K562 (cell line): Measurements from ENCODE around the gene IL4R. TPM values are rescaled to one million over a fixed set of nuclear protein-coding genes. Genes with fewer than 3 reads are reported as not detected.

Source experiments
- ATAC-seq: fragments of 200-7000 bp; cut with Tn5 transposase; 3 replicates; pipeline ENCODE4 v1.9.1; 2020; ENCODE audit warnings: moderate library complexity
- BruUV-seq: library from RNA; stranded (reverse); fragments of 400-500 nt; replicated peaks from 2 replicates; lab custom pipeline; 2021; lab: Mats Ljungman, UMichigan
- CTCF ChIA-PET: fragments of 300-600 bp; formaldehyde crosslinking; extraction: SDS; loops from one replicate; lab custom pipeline; 2021; ENCODE audit warnings: low intra/inter-chr PET ratio; lab: Yijun Ruan, JAX
- POLR2A ChIA-PET: fragments of 300-600, 350-650 bp; sonication (Branson Sonifier 250); formaldehyde crosslinking; extraction: SDS; loops from one replicate; lab custom pipeline; 2021; ENCODE audit warnings: antibody characterized with exemption, inconsistent platforms; lab: Yijun Ruan, JAX
- DNase-seq, 4 experiments: peaks; one replicate each; pipeline versions ENCODE4 v3.0.0 to v3.0.0-alpha.2; 2011 to 2018; ENCODE audit warnings: low spot score in 3 of 4, mixed read lengths in 3 of 4; ENCODE audit errors: extremely low read depth in 1 of 4
- FAIRE-seq: peaks from 2 replicates; lab custom pipeline; 2011; peaks lifted over from hg19 to GRCh38; lab: Jason Lieb, UNC
- H2AFZ ChIP-seq: 2 replicates; pipeline ENCODE4 v1.6.0; 2011; ENCODE audit warnings: low read depth, low read length, control low read depth, inconsistent platforms
- H3K27ac ChIP-seq: fragments of 200-600 bp; 3 replicates; pipeline ENCODE4 v1.8.0; 2011; ENCODE audit warnings: low read depth, mild to moderate bottlenecking, control low read depth, inconsistent platforms, low read length, moderate library complexity, mixed read lengths; ENCODE audit errors: extremely low read depth
- H3K27me3 ChIP-seq, 2 experiments: fragments of 300-600 bp in 1 of 2; 2 replicates in 1 of 2; 3 replicates in 1 of 2; pipeline versions ENCODE4 v1.6.0 to v1.8.0; 2011; ENCODE audit warnings: inconsistent platforms in 2 of 2, low read length in 2 of 2, mild to moderate bottlenecking in 1 of 2, mixed read lengths in 1 of 2, moderate library complexity in 1 of 2; ENCODE audit not compliant: control insufficient read depth in 2 of 2, insufficient read depth in 2 of 2
- H3K36me3 ChIP-seq: fragments of 300-600 bp; 3 replicates; pipeline ENCODE4 v1.8.0; 2011; ENCODE audit warnings: mild to moderate bottlenecking, low read length, inconsistent platforms; ENCODE audit not compliant: control insufficient read depth, insufficient read depth
- H3K4me1 ChIP-seq, 2 experiments: fragments of 200-600 bp in 1 of 2; replicated peaks in 1 of 2; 2 replicates in 1 of 2; 3 replicates in 1 of 2; pipeline versions ENCODE4 v1.5.1 to v1.8.0; 2011; ENCODE audit warnings: inconsistent platforms in 2 of 2, low read length in 2 of 2, mild to moderate bottlenecking in 1 of 2, mixed read lengths in 1 of 2, moderate library complexity in 1 of 2; ENCODE audit not compliant: control insufficient read depth in 2 of 2, insufficient read depth in 2 of 2
- H3K4me2 ChIP-seq: 2 replicates; pipeline ENCODE4 v1.6.1; 2011; ENCODE audit warnings: low read length, control low read depth, inconsistent platforms, mixed read lengths; ENCODE audit not compliant: insufficient read depth
- H3K4me3 ChIP-seq: fragments of 200-600 bp; sonication (generic), shearing (Covaris generic); 2 replicates; pipeline ENCODE4 v1.5.1; 2016; ENCODE audit warnings: control low read depth, inconsistent platforms
- H3K79me2 ChIP-seq: fragments of 200-600 bp; 3 replicates; pipeline ENCODE4 v1.8.0; 2011; ENCODE audit warnings: low read length, inconsistent platforms; ENCODE audit not compliant: control insufficient read depth, insufficient read depth
- H3K9ac ChIP-seq, 2 experiments: 2 replicates each; pipeline versions ENCODE4 v1.6.0 to v1.6.1; 2011; ENCODE audit warnings: low read depth in 2 of 2, low read length in 2 of 2, control low read depth in 1 of 2, inconsistent platforms in 1 of 2, mild to moderate bottlenecking in 1 of 2, mixed read lengths in 1 of 2; ENCODE audit not compliant: insufficient read depth in 1 of 2
- H3K9me1 ChIP-seq: one replicate; pipeline ENCODE4 v1.6.0; 2011; ENCODE audit warnings: inconsistent platforms, mild to moderate bottlenecking, low read length, moderate library complexity; ENCODE audit not compliant: control insufficient read depth, insufficient read depth
- H3K9me3 ChIP-seq: replicated peaks from 2 replicates; pipeline ENCODE4 v1.5.1; 2011; ENCODE audit warnings: low read depth, low read length, inconsistent platforms; ENCODE audit not compliant: control insufficient read depth, insufficient read depth
- H4K20me1 ChIP-seq: replicated peaks from 2 replicates; pipeline ENCODE4 v1.6.1; 2011; ENCODE audit warnings: low read length, inconsistent platforms, mixed read lengths; ENCODE audit not compliant: control insufficient read depth, insufficient read depth
- EWSR1 ChIP-seq: fragments of 450-650 bp; IDR thresholded peaks from 2 replicates; pipeline ENCODE4 v1.6.1; 2018; ENCODE audit warnings: borderline replicate concordance, mild to moderate bottlenecking, low read depth, moderate library complexity; ENCODE audit not compliant: partially characterized antibody
- FUS ChIP-seq: fragments of 200-400 bp; formaldehyde crosslinking; optimal IDR thresholded peaks from 2 replicates; pipeline ENCODE3; 2017; ENCODE audit warnings: low read depth, low read length
- GATAD2B ChIP-seq: fragments of 450-650 bp; IDR thresholded peaks from 2 replicates; pipeline ENCODE4 v1.6.1; 2017; ENCODE audit warnings: mild to moderate bottlenecking, borderline replicate concordance
- HOXB6 ChIP-seq: fragments of 250-450 bp; sonication (Bioruptor Pico); IDR thresholded peaks from 2 replicates; pipeline ENCODE4 v1.5.1; 2022; ENCODE audit warnings: mild to moderate bottlenecking, borderline replicate concordance
- KDM1A ChIP-seq, 2 experiments: fragments of 450-650 bp; IDR thresholded peaks; 2 replicates each; pipeline ENCODE4 v1.6.1; 2016; ENCODE audit warnings: mild to moderate bottlenecking in 2 of 2
- KHSRP ChIP-seq: fragments of 450-650 bp; IDR thresholded peaks from 2 replicates; pipeline ENCODE4 v1.6.1; 2017
- NFXL1 ChIP-seq: fragments of 450-650 bp; formaldehyde crosslinking; IDR thresholded peaks from 2 replicates; pipeline ENCODE4 v1.4.0; 2021; ENCODE audit warnings: mild to moderate bottlenecking
- NR1H2 ChIP-seq: sonication (generic); formaldehyde crosslinking; IDR thresholded peaks from 2 replicates; pipeline ENCODE4 v1.4.0; 2020; ENCODE audit warnings: mild to moderate bottlenecking, missing genetic modification reagents
- POLR3G ChIP-seq: IDR thresholded peaks from 2 replicates; pipeline ENCODE4 v1.6.1; 2011; ENCODE audit not compliant: insufficient read length, insufficient replicate concordance; ENCODE audit errors: extremely low read depth
- RUNX1 ChIP-seq: sonication (generic); IDR thresholded peaks from 2 replicates; pipeline ENCODE4 v1.6.1; 2016; ENCODE audit warnings: antibody characterized with exemption, low read depth
- TAL1 ChIP-seq: fragments of 450-650 bp; IDR thresholded peaks from 2 replicates; pipeline ENCODE4 v1.6.1; 2016; ENCODE audit warnings: mild to moderate bottlenecking
- TCF3 ChIP-seq: sonication (generic); formaldehyde crosslinking; IDR thresholded peaks from 2 replicates; pipeline ENCODE4 v1.4.0; 2020; ENCODE audit warnings: mild to moderate bottlenecking, missing genetic modification reagents
- ZBED1 ChIP-seq: IDR thresholded peaks from 2 replicates; pipeline ENCODE4 v1.6.1; 2014
- ZBTB8A ChIP-seq: fragments of 450-650 bp; IDR thresholded peaks from 2 replicates; pipeline ENCODE4 v1.6.1; 2018; ENCODE audit warnings: mild to moderate bottlenecking, moderate library complexity; ENCODE audit not compliant: partially characterized antibody
- ZNF282 ChIP-seq: sonication (generic); formaldehyde crosslinking; IDR thresholded peaks from 2 replicates; pipeline ENCODE4 v1.8.1; 2023; ENCODE audit warnings: missing genetic modification reagents
- ZNF592 ChIP-seq: fragments of 450-650 bp; IDR thresholded peaks from 2 replicates; pipeline ENCODE4 v1.6.1; 2017; ENCODE audit warnings: antibody characterized with exemption, mild to moderate bottlenecking
- ZNF785 ChIP-seq: fragments of 250-450 bp; sonication (Bioruptor Pico); IDR thresholded peaks from 2 replicates; pipeline ENCODE4 v1.4.0; 2020; ENCODE audit warnings: mild to moderate bottlenecking
- WGBS: fragments of 100-300 bp; shearing (Covaris generic); methylation state at CpG from one replicate; pipeline ENCODE4 v1.1.6; 2016; ENCODE audit warnings: low coverage, mixed read lengths; ENCODE audit not compliant: insufficient coverage; ENCODE audit errors: missing lambda C conversion rate; 5-methylcytosine and 5-hydroxymethylcytosine counted together
- in situ Hi-C: fragments of 300-500 bp; cut with MboI; formaldehyde crosslinking; loops from 4 replicates; pipeline ENCODE4 v1.15.0; 2018; ENCODE audit warnings: inconsistent platforms, mixed read lengths
- intact Hi-C: fragments of 100-400 bp; cut with micrococcal nuclease; formaldehyde crosslinking; loops from 2 replicates; pipeline ENCODE4 v1.14.2; 2022
- polyA plus RNA-seq, 8 experiments: library from polyadenylated mRNA; depleted of rRNA in 4 of 8; stranded (reverse) in 5 of 8; unstranded in 3 of 8; fragments of >200 nt; fragmentation: Nextera tagmentation in 2 of 8; fragmentation: Illumina TruSeq in 1 of 8; extraction: Ambion mirVana in 2 of 8; extraction: Trizol in 1 of 8; gene quantifications; 2 replicates each; pipeline versions ENCODE4 v1.2.1 to v1.2.3, GENCODE V29; 2011 to 2014; ENCODE audit warnings: inconsistent platforms in 1 of 8, missing spikeins in 1 of 8
- total RNA-seq, 7 experiments: library from RNA; depleted of rRNA in 6 of 7; stranded (reverse); fragments of >200 nt in 6 of 7; fragmentation: Illumina TruSeq in 2 of 7; extraction: Trizol in 2 of 7; gene quantifications; 2 replicates each; pipeline versions ENCODE4 v1.2.1 to v1.2.3, GENCODE V29; 2011 to 2021; ENCODE audit warnings: low replicate concordance in 1 of 7
- TF ChIP-seq, protein P1 (sequence below): fragments of 200-800 bp; sonication (Bioruptor generic); IDR thresholded peaks from 2 replicates; pipeline ENCODE4 v1.6.1; 2017; ENCODE audit warnings: missing genetic modification characterization, missing compliant biosample characterization

IL4R gene
- total and polyA plus RNA-seq, 9 of the 15 experiments (the other 6 are each of a cell fraction or from before 2014, with no cell fraction given): 0.17 to 5.8 (median 3.3) TPM

- TF ChIP-seq ZNF592 (no peak), EWSR1 (no peak), RUNX1 (no peak), FUS (no peak)
Measured at GRCh38 chr16:27269300-27270150, 44.2 kb upstream of the IL4R start (continued).

DNA sequence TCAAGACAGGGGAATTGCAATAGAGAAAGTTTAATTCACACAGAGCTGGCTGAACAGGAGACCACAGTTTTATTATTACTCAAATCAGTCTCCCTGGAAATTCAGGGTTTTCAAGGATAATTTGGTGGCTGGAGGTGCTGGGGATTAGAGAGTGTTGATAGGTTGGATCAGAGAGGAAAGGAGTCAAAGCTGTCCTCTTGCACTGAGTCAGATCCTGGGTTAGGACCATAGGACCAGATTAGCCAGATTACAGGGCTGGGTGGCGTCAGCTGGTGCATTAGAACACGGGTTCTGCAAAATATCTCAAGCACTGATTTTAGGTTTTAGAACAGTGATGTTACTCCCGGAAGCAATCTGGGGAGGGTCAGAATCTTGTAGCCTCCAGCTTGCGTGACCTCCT is 43.4 kb upstream of the IL4R start:
- in situ Hi-C loops: no loop called here
- FAIRE-seq: no peak
- ATAC-seq: no peak
- no peak for DNase-seq
- no peak overlapping the region for H3K9ac ChIP-seq
- H3K27ac ChIP-seq: no peak overlapping the region
- CTCF ChIA-PET: no interaction called here
- no peak overlapping the region for H2AFZ ChIP-seq
- POLR2A ChIA-PET: interaction anchor here (0.7 to 1.2 kb wide), 2 partner anchors 14 to 27 kb away, joined by 4 read pairs; no protein-coding TSS in a partner anchor
- no peak overlapping the region for H3K4me3 ChIP-seq
- BruUV-seq: no TSS peak
- no peak overlapping the region for H3K4me2 ChIP-seq
- no peaks in the 10 kb centered on the region for H3K9me3 ChIP-seq
- H3K27me3 ChIP-seq: no peaks in the 10 kb centered on the region
- no peaks in the 10 kb centered on the region for H3K9me1 ChIP-seq
- H3K36me3 ChIP-seq: no peaks in the 10 kb centered on the region; the same call in 2 of the 3 replicates
- 61% methylated on average over 4 of the region's 4 CpGs for WGBS
- H3K4me1 ChIP-seq: peaks cover 4 to 7% of the 10 kb centered on the region in 2 experiments; a peak in 3 of 5 replicates
- peaks cover 27% of the 10 kb centered on the region for H3K79me2 ChIP-seq
- H4K20me1 ChIP-seq: no peaks in the 10 kb centered on the region
- intact Hi-C loops: no loop called here
- no peak for TF ChIP-seq NFXL1 (CRISPR knock-in tag)
- TF ChIP-seq NR1H2 (CRISPR knock-in tag): 0 out of 2 replicates have a peak, but pooled peaks have one; percentile 36
- no peak for TF ChIP-seq KHSRP
- no peak for TF ChIP-seq ZNF282 (CRISPR knock-in tag)
- TF ChIP-seq, protein P1, sequence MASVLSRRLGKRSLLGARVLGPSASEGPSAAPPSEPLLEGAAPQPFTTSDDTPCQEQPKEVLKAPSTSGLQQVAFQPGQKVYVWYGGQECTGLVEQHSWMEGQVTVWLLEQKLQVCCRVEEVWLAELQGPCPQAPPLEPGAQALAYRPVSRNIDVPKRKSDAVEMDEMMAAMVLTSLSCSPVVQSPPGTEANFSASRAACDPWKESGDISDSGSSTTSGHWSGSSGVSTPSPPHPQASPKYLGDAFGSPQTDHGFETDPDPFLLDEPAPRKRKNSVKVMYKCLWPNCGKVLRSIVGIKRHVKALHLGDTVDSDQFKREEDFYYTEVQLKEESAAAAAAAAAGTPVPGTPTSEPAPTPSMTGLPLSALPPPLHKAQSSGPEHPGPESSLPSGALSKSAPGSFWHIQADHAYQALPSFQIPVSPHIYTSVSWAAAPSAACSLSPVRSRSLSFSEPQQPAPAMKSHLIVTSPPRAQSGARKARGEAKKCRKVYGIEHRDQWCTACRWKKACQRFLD: no peak
- TF ChIP-seq ZBTB8A: no peak
- no peak for TF ChIP-seq ZBED1
- no peak for TF ChIP-seq ZNF785 (CRISPR knock-in tag)
- no peak for TF ChIP-seq TCF3
- TF ChIP-seq KDM1A (IDR thresholded peaks at IDR 0.05): peak; percentile 53 to 61
- TF ChIP-seq TAL1: no peak
- TF ChIP-seq HOXB6 (CRISPR knock-in tag): no peak
- TF ChIP-seq GATAD2B: no peak
- TF ChIP-seq POLR3G: no peak
